ENCODE data around the gene NOTUM.

Gene NOTUM

GRCh38 chr17:81961087-81961511, at the start of gene NOTUM:
Gene NOTUM (minus strand): TSS chr17:81961187. CDS start chr17:81960909, 278 bp downstream.
- DNase-seq = peak; percentile 31

DNA sequence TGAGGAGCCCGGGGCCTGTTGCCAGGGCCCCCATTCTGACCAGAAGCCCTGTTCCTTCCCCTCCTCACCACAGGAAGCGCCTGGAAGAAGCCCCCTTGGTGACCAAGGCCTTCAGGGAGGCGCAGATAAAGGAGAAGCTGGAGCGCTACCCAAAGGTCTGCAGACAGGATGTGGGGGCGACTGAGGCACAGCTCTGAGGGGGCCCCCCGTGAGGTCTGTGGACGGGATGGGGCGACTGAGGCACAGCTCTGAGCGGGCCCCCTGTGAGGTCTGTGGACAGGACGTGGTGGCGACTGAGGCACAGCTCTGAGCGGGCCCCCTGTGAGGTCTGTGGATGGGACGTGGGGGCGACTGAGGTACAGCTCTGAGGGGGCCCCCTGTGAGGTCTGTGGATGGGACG, 48.4 kb upstream of the NOTUM start:
- no peak for DNase-seq

GRCh38 chr17:82008941-82009405, 48.0 kb upstream of the NOTUM start:
- no peak for DNase-seq

- no peak for DNase-seq
Observed at GRCh38 chr17:82008258-82008940, 47.4 kb upstream of the NOTUM start.

- DNase-seq = no peak
Observed at GRCh38 chr17:82007495-82008257, 46.7 kb upstream of the NOTUM start.

DNA sequence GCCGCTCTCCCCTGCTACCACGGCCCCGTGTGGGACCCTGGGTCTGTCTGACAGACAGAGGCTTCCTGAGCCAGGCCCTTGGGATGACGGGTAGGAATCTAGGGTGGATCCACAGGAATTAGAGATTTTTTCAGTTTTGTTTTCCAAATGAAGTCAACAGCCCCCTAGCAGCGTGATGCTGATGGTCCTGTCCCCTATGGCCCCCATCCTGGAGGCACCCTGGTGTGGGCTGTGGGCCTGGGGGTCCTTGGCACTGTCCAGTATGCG, 46.2 kb upstream of the NOTUM start:
- DNase-seq = no peak

DNA sequence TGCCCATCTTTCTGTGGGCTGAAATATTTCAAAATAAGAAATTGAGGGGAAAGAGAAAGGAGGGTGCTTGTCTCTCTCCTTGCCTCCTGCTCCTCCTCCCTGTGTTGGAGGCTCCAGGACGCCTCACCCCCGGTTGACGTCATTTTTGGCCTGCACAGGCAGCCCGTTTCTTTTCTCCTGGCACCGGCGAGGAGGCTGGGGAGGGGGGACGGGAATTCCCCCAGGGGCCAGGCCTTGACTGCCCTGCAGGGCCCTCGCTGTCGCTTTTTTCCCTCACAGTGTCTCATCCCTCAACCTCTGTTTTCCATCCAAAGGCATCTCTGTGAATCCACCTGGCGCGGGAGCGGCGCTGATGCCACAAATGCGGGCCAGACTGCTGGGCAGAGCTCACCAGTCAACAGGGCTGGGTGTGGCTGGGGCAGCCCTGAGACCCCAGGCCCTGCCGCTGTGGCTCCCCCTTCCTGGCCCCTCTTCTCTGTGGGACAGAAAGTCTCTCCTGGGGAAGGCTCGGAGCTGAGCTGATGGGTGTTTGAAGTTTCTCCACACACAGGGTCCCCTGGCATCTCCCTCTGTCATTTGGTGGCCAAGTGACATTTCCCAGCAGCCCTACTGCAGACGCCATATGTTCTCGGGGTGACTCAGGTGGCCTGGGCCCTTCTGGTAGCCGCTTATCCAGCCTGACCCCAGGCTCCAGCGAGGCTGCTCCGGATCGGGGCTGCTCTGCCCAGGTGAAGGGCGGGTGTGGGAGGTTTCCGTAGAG, 45.7 kb upstream of the NOTUM start:
- no peak for DNase-seq

DNA sequence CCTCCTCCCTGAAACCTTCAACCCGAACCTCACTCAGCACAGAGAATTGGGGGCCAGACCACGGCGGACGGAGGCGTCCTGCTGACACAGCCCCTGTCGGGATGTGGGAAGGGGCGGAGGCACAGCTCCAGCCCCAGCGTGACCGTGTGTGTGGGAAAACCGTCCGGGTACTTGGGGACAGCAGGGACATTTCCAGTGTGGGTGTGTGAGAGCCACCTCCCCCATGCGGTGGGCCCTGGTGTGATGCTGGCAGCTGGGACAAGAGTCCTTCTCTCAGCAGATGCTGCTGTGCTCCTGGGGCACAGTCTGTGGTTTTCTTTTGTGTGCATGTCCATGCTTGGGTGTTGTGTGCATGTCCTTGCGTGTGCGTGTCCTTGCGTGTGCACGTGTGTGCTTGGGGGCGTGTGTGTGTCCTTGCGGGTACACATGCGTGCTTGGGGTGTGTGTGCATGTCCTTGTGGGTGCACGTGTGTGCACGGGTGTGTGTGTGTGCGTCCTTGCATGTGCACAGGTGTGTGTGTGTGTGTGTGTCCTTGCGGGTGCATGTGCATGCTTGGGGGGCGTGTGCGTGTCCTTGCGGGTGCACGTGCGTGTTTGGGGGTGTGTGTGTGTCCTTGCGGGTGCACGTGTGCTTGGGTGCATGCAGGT, 44.8 kb upstream of the NOTUM start:
- no peak for DNase-seq

DNA sequence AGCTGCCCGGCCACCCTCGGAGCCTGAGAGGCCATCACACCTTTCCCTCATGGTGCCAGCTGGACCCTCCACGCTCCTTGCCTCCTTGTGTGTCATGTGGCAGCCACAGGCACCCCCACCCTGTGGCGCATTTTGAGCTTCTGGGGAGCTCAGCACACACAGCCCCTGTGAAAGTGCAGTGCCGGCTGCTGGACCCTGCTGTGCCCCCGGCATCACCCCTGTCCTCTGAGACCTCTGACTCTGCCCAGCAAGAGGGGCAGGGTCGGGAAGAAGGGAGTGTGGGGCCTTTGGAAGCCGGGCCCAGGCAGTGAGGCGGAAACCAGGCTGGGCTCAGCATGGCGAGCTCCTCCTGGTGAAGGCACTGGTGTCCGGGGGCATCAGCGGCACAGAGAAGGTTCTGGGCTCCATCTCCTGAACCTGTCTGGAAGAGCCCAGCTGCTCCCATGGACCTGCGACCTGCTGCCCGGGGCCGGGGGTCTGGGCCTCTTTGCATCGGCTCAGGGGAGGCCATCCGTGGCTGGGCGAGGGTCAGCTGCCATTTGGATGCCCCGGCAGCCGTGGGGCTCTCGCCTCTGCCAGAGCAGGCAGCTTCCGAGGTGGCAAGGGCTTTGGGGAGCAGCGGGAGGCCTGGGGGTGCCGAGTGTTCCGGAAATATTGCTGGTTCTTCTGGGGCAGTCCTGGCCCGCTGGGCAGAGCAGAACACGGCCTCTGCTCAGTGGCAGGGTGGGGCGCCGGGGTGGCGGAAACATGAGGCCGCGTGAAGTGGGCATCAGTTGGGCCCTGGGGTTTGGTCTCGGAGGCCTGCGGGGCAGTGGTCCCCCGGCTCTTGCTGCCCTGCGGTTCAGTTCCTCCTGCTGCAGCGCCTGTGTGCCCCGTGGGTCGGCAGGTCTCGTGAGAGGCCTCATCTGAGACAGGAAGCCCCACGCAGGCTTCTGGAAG, 43.8 kb upstream of the NOTUM start:
- no peak for DNase-seq

GRCh38 chr17:82003411-82004381, 42.7 kb upstream of the NOTUM start:
- no peak for DNase-seq

GRCh38 chr17:82001571-82002056, 40.6 kb upstream of the NOTUM start:
- no peak for DNase-seq

DNA sequence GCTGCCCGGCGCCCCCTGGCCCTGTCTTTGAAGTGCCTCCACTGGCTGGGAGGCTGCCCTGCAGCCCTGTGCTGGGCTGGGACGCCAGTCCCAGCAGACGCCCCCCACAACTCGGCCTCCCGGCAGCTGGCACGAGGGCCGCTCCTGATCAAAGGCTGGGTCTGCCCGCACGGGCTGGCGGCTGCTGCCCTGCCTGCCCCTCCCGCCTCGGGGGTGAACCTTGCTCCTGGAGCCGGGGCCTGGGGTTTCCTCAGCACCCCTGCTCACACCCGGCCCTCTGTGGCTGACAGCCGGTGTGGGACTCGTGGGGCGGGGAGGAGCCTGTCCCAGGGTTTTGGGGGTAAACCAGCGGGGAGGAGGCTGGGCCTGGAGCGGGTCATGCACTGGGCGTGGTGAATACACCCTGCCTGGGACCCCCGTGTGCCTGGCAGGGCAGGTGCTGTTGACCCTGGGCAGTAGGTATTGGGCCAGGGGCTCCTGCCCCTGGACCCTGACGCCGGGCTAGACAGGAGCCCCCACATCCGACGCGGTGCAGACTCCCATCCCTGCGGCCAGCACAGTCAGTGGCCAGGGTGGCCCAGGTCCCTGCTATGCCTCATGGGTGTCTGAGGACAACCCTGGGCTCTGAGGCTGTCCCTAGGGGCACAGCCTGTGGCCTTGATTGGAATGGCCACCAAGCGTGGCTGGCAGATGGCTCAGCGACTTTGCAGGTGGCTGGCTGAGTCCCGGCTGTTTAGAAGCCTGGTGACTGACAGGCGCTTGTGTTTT, 40.0 kb upstream of the NOTUM start:
- no peak for DNase-seq

- no peak for DNase-seq
Observed at GRCh38 chr17:81999976-82000802, 39.2 kb upstream of the NOTUM start.

GRCh38 chr17:81999587-81999975, 38.6 kb upstream of the NOTUM start:
- DNase-seq = no peak

DNA sequence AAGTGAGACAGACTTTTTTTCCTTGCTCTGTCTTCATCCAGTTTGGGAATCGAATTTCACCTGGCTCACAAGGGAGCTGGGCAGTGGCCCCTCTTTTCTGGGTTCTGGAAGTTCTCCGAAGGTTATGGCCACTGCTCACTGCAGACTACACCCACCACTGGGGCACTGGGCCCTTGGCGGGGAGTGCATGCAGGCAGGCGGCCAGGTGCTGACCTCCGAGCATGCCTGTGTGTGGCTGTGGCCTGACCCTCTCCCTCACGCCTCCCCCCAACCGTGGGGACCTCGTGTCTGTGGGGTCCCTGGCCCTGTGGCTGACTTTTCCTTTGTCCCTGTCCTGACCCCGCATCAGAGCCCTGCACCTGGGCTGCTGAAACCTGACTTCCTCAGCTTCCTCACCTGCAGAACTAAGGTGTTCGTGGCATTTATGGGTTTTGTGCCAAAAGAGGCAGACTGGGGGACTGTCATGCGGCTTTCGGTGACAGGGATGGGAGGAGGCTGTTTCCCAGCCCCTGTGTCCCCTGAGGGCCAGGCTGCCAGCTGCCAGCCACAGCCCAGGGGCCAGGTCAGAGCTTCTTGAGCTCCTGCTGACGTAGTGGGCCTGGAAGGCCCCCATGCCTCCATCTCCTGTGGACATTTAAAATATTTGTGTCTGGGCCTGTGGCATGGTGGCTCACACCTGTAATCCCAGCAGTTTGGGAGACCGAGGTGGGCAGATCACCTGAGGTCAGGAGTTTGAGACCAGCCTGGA, 37.9 kb upstream of the NOTUM start:
- no peak for DNase-seq

DNA sequence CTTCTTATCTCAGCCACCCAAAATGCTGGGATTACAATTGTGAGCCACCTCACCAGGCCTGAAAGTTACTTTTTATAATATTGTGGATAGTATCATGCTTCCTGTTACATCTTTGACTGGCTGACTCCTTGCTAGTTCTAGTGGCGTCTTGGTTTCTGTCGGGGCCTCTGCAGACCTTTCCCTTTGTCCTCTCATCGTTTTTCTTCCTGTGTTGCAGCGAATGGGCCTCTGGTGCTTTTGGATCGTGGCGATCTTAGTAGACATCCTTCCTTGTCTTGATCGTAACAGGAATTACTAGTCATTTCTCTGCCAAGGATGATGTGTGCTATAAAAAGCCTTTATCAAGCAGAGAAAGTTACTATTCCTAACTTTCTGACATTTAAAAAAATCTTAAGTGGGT, 37.2 kb upstream of the NOTUM start:
- no peak for DNase-seq

GRCh38 chr17:81996757-81997441, 35.9 kb upstream of the NOTUM start:
- DNase-seq = no peak

Measured in MV-4-11 (cell line).